ENCODE measurements around the gene TAF12.

GRCh38 chr1:28648008-28648473 lies 5.2 kb upstream of the TAF12 start:
- peak in 1 of 11 experiments; percentile 4 for TF ChIP-seq CTCF (IDR thresholded peaks at IDR 0.05 in 8 of 11, conservative IDR thresholded peaks at IDR 0.05 in 3 of 11)
- TF ChIP-seq POLR2A (IDR thresholded peaks at IDR 0.05): no peak
- TF ChIP-seq POLR2AphosphoS5 (IDR thresholded peaks at IDR 0.05): peak in 2 of 3 donors; percentile 93

All from spleen (tissue), 7 donors.